KG1 (cell line): ENCODE data around the gene S100A5.
"Not testable (repeated sequence)": the region's sequence is repeated elsewhere in the genome, so short reads cannot be mapped to it uniquely, and the experiment has no call there.

Experiments used
- DNase-seq: peaks from one replicate; lab custom pipeline; 2025; lab: John Stamatoyannopoulos, UW

The S100A5 gene

DNA sequence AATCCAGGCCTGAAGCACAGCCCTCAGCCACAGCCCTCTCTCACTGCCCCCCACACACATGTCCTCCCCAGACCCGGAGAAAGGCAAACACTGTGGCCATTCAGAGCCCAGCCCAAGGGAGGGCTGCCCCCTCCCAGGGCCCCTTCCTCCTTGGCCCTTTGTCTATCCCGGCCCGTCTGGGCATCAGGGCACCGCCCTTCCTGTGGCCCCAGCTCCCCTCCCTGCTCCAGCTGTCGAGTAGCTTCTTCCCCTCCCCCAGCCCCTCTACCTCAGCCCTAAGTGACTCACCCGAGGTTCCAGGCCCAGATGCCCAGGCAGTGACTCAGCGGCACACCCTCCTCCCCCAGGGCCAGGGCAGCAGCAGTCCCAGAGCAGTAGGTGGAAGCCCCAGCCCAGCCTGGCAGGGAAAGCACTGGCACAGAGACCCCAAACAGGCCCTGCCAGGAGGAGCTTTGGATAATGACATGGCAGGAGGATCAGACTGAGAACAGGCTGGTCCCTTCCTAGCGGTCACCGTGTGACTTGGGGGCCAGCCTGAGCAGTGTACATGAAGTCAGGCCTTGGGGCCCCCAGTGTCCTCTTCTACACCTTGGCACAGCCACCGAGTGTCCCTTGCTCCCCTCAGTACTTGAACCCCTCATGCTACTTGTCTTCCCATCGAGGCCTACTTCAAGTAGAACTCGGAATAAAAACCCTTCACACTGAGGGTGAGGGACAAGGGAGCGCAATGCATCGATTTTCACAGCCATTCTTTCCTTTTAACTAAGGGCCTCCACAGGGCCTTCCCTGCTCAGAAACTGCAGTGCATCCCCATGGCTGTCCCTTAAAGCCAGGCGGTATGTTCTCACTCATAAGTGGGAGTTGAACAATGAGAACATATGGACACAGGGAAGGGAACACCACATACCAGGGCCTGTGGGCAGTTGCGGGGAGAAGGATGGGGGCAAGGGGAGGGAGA is 26.0 kb upstream of the S100A5 start:
- DNase-seq, result peak; percentile 53

DNA sequence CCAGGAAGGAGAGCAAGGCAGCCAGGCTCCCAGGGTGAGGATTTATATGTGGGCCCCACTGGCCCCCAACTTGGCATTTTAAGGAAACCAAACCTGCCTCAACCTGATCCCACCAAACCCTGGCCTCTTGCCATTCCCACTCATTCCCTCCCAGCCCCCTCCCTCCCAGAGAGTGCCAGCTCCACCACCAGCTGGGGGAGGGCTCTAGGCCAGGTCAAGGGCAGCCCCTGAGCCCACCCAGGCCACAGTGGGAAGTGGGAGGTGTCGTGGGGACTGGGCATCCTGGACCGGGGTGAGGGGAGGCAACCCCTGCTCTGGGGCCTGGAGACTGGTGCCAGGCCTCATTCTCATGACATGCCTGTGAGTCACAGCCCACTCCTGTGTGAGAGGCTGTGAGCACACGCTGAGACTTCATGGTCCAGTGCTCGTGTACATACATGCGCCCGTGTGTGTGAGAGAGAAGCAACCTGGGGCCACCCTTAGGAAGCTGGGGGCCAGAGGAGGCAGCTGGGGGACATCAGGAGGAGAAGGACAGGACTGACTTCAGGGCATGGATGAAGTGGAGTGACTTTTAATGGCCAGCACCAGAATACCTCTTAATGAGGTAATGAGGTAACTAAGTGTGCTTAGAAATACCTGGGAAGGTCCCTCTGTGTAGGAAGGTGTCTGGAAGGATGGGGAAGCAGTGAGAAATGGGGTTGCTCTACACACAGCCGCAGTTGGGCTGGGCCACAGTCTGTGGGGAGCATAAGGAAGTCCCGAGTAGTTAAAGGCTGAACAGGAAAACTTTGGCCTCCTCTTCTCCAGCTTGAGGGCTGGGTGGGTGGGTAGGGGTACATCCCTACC is 25.0 kb upstream of the S100A5 start, which contains the start of gene S100A2:
S100A2 (minus strand) TSS at position 316 of the 846 bp plus-strand sequence. CDS start 1,967 bp downstream, outside the sequence.
- DNase-seq, result peak; percentile 58

DNA sequence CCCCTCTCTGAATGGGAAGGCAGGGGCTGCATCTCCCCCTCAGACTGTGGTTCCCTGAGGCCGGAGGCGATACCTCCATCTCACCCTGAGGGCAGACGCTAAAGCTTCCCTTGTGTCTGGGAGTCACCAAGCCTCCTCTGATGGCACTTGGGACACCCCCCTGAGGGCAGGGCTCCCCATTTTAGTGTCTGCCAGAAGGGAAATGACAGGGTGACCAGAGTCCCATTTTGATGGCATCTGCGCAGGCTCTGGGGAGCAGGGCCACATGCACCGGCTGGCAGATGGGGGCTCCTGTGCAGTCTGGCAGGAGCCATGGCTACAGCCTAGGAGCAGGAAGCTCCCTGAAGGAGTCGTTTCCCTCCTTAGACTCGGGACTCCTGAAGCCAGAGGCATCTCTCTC is 23.3 kb upstream of the S100A5 start:
- DNase-seq, result no peak

DNA sequence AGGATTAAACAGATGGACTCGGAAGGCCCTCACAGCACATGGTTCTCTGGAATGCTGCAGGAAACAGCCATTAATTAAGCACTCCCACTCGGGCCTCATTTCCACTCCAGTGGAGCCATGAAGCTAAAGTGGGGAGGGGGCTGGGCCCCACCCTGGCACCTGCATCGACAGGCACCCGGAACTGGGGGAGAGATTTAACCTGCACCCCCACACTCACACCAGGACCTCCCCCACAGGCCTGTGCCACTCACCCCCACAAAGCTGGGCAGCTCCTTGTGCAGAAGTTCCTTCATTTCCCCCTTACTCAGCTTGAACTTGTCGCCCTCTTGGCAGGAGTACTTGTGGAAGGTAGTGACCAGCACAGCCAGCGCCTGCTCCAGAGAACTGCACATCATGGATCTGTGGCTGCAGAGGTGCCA is 22.8 kb upstream of the S100A5 start:
- no peak for DNase-seq

DNA sequence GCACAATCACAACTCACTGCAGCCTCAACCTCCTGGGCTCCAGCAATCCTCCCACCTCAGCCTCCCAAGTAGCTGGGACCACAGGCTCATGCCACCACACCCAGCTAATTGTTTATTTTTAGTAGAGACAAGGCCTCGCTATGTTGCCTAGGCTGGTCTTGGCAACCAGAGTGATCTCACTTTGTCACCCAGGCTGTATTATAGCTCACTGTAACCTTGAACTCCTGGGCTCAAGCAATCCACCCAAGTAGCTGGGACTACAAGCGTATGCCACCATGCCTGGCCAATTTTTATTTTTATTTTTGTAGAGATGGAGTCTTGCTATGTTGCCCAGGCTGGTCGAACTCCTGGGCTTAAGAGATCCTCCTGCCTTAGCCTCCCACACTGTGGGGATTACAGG is 21.3 kb upstream of the S100A5 start:
- not testable (repeated sequence) for DNase-seq

DNA sequence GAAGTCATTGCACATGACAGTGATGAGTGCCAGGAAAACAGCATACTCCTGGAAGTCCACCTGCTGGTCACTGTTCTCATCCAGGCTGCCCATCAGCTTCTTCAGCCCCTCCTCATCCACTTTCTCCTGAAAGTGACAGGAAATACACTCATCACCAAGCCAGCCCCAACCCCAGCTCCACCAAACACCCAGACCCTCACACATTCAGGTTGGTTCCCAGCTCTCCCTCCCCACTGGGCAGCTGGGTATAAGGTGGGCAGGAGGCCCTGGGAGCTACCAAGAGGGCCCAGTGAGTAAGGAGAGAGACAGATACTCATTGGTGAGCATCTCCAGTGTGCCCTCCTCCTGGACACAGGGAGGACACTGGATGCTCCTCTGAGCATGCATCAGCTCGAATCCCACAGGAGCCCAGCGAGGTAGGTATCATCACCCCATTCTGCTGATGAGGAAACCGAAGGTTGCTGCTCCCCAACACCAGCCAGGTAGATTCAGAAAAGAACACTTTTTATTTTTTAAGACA is 20.8 kb upstream of the S100A5 start:
- DNase-seq, result no peak

DNA sequence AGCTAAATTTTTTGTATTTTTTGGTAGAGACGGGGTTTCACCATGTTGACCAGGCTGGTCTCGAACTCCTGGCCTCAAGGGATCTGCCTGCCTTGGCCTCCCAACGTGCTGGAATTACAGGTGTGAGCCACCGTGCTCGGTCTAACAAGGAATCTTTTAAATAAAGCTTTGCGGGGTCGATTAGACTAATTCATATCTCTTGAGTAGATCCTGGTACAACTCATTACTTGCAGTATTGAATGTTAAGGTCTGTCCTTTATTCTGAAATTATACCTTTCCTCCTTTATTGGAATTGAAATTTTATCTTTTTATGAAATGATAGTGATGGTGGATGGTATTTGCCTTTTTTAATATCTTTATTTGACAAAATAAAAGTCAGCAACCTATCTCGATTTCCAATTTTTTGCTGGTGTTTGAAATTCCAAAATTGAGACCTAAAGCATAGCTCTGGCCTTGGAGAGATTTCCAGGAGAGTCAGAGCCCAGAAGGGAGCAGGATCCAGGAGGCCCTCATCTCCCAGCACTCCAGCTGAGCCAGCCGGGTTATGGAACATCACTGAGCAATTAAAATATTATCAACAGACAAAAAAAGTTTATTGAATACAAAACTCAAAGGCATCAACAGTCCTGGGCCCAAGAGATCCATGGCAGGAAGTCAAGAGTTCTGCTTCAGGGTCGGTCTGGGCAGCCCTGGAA is 20.2 kb upstream of the S100A5 start:
- DNase-seq, result no peak

DNA sequence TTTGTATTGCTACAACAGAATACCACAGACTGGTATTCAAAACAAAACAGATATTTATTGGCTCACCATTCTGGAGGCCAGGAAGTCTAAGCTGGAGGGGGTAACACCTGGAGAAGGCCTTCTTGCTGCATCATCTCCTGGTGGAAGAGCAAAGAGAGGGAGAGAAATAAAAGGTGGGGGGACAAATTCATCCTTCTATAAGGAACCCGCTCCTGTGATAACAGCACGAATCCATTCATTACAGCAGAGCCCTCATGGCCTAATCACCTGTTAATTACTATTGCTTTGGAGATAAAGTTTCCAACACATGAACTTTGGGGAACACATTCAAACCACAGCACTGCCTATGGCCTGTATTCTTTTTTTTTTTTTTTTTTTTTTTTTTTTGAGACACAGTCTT is 19.5 kb upstream of the S100A5 start:
- DNase-seq, result no peak

DNA sequence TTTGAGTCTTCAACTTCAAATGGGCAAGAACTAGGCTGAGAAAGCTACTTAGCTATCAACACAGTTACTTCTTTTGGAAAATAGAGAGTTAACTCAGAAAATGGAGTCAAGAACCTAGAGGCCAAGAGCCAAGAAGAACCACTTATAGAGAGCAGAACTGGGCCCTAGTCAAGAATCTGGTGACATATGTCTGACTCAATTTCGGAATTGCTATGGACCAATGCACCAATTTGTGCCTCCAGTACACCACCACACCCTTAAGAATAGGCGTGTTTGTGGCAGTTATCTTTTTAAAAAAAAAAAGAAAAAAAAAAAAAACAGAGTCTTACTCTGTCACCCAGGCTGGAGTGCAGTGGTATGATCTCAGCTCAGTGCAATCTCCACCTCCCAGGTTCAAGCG is 17.1 kb upstream of the S100A5 start:
- no peak for DNase-seq

DNA sequence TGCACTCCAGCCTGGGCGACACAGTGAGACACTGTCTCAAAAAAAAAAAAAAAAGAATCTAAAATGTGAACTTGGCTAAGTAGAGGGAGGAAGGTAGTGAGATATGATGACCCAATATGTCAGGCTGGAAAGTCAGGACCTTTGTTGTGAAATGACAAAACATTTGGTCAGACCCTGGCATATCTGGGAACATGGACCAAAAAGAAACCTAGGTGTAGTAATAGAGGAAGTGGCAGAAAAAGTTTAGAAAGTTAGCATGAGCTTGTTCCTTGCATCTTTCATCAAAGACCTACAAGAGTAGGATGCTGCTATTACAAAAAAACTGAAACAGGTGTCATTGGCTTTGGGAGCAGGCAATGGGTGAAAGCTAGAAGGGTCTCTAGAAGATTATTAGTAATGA is 15.6 kb upstream of the S100A5 start:
- no peak for DNase-seq

DNA sequence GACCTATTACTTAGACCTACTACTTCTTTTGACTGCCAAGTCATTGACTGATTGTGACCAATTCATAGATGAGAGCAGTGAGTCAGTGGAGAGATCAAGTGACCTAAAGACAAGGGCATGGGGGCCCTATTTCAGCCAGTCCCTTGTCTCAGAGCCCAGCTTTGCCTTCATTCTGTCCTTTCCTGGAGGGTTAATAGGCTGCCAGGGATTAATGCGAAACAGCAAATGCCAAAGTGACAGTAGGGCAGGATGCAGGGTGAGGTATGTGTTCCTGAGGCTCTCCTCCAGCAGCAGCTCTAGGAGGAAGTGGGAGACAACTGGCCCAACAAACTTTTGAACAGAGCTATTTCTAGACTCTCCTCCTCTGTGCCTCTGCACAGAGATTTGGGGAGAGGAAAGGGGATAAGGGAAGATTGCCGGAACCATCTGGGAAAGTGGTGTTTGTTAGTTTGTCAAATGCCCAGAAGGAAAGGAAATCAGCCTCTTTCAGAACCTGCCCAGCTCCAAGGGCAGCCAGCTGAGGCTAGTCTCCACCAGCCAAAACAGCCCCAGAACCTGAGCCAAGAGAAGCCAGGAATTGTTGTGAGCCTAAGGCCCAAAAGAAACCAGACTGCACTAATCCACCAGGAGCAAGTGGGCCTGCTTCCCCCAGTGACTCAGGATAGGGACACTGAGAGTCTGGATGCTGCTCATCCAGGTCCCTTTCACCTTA is 13.3 kb upstream of the S100A5 start:
- DNase-seq, result no peak

DNA sequence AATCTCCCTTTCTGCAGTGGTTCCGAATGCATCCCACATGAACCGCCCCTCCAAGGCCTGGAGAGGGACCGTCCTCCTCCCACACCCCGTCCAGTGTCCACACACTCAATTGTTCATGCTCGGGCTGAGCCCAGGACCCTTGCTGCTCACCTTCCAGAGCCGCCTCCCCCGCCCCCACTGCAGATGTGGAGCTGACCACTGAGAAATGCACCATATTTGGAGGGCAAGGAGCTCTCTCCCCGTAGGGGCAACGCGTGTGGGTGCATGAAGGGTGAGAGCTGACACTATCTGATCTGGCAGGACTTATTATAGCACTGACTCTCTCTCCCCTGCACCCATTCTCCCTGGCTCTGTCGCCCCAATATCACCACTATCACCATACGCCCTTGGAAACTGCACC is 12.4 kb upstream of the S100A5 start:
- no peak for DNase-seq

DNA sequence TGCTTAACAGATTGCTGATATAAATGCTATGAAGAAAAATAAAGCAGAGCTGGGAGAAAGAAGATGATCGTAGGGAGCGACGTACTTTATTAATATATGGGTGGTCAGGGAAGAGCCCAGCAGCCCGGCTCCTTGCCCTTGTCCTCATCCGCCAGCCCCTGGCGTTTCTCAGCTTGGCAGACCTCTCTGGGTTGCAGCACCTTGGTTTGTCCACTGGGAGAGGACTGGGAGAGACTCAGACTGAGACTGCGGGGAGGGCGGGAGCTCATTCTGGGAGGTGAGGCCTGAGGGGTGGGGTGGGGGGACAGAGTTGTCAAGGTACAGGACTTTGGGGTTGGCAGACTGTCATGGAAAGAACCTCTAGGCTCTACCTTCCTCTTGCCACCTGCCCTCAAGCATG is 11.6 kb upstream of the S100A5 start:
- DNase-seq, result no peak

DNA sequence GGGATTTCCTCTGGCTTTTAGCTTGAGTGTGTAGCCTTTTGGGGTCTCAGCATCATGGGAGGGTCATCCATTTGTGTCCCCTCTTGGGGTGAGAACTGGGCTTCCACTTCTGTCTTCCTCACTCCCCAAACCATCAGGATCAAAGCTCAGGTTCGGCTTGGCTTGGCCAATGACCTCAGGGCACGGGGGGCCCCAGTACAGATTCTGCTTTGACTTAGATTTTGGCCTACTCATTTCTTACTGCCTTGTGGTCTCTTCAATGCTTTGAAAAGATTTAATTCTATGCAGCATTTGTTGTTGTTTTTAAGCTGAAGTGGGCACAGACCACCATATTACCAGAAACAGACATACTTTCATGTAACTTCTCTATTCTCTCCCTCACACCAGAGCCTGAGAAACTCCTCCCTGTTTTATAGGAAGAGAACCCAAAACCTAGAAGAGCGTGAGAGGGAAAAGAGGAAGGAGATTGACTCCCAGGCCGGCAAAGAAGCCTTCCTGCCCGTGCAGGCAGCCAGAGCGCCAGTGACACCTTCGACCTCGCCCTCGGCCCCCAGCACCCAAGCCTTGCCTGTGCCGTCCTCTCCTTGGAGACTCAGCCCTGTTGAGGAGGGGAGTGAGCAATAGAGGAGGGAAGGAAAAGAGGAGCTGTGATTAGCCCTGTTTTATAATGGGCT is 10.2 kb upstream of the S100A5 start:
- no peak for DNase-seq

DNA sequence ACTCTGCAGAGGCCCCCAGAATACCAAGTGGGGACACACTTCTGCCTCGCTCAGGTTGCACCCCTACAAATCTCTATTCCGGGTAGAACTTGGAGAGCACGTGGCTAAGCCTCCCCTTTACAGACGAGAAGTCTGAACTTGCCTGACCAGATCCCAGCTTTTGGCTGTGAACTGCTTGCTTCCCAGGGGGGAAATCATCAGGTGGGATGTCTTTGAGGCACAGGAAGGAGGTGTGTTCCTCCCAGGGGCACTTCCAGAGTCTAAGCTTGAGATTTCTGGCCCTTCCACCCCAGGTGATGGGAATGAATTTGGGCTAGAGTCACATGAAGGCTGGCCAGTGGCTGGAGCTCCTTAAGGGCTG is 9.6 kb upstream of the S100A5 start:
- DNase-seq, result no peak

DNA sequence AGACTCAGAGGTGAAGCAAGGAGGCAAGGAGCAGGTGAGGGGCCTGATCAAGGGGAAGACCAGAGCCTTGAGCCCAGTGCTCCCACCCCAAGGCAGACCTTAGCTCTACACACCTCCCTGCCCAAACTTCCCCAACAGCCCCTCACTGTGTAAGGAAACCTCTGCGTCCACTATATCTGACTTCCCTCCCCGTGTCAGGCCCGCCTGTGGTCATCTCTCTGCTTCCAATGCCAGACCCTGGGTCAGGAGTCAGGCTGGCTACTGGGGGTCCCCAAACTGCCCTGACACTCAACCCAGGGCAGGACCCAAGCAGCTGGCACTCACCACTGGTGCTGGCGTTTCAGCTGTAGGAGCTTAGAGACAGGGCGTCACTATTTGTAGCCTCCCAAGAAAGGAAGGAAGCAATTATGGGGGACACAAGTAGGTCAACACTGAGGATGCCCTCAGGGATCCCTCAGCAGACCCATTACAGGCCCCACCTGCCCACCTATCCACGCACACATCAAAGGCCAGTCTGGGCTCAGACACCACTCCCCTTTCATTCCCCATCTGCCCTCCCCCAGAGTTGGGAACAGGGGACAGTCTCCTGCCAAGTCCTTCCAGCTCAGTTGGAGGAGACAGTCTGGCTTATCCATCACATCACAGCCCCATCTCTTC is 9.1 kb upstream of the S100A5 start:
- DNase-seq, result no peak

DNA sequence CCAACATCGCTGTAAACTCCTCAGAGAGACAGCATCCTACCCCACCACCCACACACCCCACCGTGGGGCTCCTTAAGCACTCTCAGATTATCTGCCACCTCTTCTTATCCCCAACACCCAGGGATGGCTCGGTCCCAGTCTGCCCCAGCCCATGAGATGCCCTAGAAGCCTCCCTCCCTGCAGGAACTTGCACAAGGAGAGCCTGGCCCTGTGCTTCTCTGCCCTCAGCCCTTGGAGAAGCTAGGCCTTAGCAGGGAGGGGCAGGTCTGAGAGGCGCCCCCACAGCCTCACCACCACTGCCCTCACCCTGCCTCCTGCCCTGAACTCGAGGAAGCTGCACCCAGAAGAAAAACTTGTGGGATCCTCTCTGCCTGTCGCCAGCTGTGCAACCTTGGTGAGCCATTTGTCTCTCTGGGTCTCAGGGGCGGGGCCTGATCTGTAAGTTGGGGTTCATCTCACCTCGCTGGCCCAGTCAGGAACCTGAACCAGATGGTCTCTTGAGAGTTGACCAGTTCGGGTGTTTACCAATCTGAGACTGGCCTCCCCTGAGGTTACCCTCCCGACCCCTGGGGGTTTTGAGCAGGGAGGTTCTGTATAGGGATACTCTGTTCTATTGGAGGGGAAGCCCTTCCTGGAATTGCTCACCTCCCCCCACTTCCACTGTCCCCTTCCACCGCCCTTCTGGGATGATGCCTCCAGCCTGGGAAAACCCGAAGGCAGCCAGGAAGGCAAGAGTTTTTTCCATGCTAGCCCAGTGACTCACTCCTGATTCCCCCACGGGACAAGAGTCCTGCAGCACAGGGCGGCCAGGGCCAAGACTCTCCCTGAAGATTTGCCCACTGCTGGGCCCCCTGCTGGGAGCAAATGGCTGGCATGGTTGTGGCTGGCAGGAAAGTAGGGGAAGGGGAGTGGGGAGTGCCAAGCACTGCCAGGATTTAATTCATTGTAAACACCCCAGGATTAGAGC is 8.3 kb upstream of the S100A5 start, which contains the start of gene S100A3:
S100A3 (minus strand) TSS at position 537 of the 967 bp plus-strand sequence. CDS start 773 bp downstream, outside the sequence.
- DNase-seq, result no peak

DNA sequence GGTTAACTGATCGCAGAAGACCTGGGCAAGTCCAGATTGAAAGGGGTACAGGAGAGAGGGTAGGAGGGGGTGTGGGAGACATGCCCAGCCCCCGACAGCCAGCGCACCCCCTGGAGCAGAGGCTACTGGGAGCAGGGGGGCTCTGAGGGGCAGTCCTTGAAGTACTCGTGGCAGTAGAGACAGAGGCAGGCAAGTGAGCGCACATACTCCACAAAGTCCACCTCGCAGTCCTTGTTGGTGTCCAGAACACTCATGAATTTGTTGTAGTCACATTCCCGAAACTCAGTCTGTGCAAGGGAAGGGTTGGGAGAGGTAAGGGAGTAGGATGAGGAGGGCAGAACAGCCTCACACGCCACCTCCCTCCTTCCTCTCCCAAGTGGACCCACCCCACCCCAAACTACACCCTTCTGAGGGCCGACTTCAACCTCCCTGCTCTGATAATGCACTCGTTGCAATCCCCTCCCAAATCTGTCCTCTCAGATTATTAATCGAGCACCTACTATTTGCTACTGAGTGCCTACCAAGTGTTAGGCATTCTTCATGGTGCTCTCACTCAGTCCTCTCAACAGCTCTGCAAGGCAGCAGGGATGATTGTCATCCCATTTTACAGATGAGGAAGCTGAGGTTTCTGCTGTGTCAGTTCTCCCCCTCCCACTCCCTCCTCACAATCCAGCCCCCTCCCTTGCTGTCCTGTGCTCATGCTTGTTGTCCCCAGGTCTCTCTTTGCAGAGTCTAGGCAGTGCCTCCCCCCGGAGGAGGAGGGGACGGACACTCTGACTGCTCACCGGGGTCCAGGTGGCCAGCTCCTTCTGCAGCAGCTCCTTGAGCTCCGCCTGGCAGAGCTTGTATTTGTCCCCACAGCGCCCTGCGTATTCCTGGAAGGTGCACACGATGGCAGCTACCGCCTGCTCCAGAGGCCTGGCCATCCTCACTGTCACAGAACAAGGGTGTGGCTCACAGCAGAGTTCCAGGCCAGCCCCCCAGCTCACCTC is 7.1 kb upstream of the S100A5 start:
- DNase-seq, result no peak
